WTC11 (cell line): ENCODE measurements around the gene IMPDH2. TPM values are rescaled to one million over a fixed set of nuclear protein-coding genes. Genes with fewer than 3 reads are reported as not detected.

Source experiments
- ATAC-seq: fragments of 200-7000 bp; cut with Tn5 transposase; 2 replicates; pipeline ENCODE4 v1.10.0; 2021; ENCODE audit warnings: mild to moderate bottlenecking, moderate library complexity
- CTCF ChIA-PET: fragments of 300-600 bp; sonication (Branson Sonifier 250); formaldehyde crosslinking; loops from one replicate; lab custom pipeline; 2021; ENCODE audit warnings: antibody characterized with exemption; lab: Charles Lee
- POLR2A ChIA-PET: fragments of 350-600 bp; sonication (Branson Sonifier 250); formaldehyde crosslinking; loops from one replicate; lab custom pipeline; 2021; ENCODE audit warnings: antibody characterized with exemption; lab: Charles Lee
- DNase-seq: peaks from one replicate; pipeline ENCODE4 v3.0.0; 2021; ENCODE audit warnings: low spot score
- H3K27ac Mint-ChIP-seq: 2 replicates; pipeline ENCODE4 v1.8.0; 2021; ENCODE audit warnings: mixed read lengths
- H3K27me3 Mint-ChIP-seq: 2 replicates; pipeline ENCODE4 v1.8.0; 2021; ENCODE audit warnings: low read depth, mild to moderate bottlenecking, moderate library complexity, mixed read lengths
- H3K36me3 Mint-ChIP-seq: 2 replicates; pipeline ENCODE4 v1.8.0; 2021; ENCODE audit warnings: mixed read lengths
- H3K4me1 Mint-ChIP-seq: 2 replicates; pipeline ENCODE4 v1.8.0; 2022; ENCODE audit warnings: mixed read lengths
- H3K4me3 Mint-ChIP-seq: 2 replicates; pipeline ENCODE4 v1.8.0; 2021; ENCODE audit warnings: mild to moderate bottlenecking, moderate library complexity, mixed read lengths
- H3K9me3 Mint-ChIP-seq: 2 replicates; pipeline ENCODE4 v1.8.0; 2021; ENCODE audit warnings: mixed read lengths
- NFATC4 ChIP-seq: fragments of 250-450 bp; sonication (Bioruptor Pico); IDR thresholded peaks from 2 replicates; pipeline ENCODE4 v1.9.0; 2021; ENCODE audit warnings: mild to moderate bottlenecking
- total RNA-seq: library from RNA; stranded (reverse); gene quantifications from 3 replicates; pipeline ENCODE4 v1.2.3, GENCODE V29; 2021
- TF ChIP-seq, protein P1 (sequence below): sonication (generic); formaldehyde crosslinking; IDR thresholded peaks from 2 replicates; pipeline ENCODE4 v1.8.1; 2023; ENCODE audit warnings: mild to moderate bottlenecking, missing genetic modification reagents, borderline replicate concordance
- TF ChIP-seq, protein P2 (sequence below): sonication (generic); formaldehyde crosslinking; IDR thresholded peaks from 2 replicates; pipeline ENCODE4 v1.8.1; 2022; ENCODE audit warnings: low read depth, missing genetic modification reagents, borderline replicate concordance
- TF ChIP-seq, protein P3 (sequence below): fragments of 250-450 bp; sonication (Bioruptor Pico); IDR thresholded peaks from 2 replicates; pipeline ENCODE4 v1.9.0; 2021; ENCODE audit warnings: mild to moderate bottlenecking, borderline replicate concordance
- TF ChIP-seq, protein P4 (sequence below): sonication (generic); formaldehyde crosslinking; IDR thresholded peaks from 2 replicates; pipeline ENCODE4 v1.8.1; 2023; ENCODE audit warnings: mild to moderate bottlenecking, missing genetic modification reagents, moderate library complexity
- TF ChIP-seq, protein P5 (sequence below): sonication (generic); formaldehyde crosslinking; IDR thresholded peaks from 2 replicates; pipeline ENCODE4 v1.8.1; 2023; ENCODE audit warnings: mild to moderate bottlenecking, missing genetic modification reagents

Gene IMPDH2
- total RNA-seq, 1 experiment from 2014 or later, result 452 TPM

DNA sequence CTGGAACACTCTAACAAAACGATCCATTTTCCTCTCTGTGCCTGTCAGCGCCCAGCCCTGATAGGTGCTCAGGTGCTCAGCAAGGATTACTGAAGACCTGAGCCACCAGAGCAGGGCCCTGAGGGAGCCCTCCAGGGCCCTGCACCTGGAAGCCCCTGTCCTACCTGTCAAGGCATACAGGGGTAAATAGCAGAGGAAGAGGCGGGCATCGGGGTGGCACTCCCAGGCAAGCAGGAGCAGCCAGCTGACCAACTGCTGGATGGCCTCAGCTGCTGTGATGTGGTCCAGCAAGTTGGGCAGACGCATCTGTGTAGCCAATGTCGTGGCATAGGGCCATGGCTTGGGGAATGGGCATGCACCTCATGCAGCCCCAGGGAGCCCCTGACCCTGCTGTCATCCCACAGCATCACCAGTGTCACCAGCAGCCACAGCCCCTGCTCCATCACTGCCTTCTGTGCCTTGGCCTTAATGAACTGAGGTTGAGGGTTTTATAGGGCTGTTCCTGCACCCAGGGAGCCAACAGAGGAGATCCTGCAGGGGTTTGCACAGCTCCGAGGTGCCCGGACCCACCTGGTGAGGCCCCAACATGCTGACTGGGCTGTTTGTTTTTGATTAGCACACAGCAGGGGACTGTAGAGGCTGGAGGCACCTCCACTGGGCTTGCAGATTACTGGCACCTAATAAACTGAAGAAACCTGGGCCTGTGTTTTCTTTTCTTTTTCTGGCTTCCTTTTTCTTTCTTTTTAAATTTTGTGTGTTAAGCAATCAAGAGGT lies 29.9 kb downstream of the IMPDH2 start (continued):
- TF ChIP-seq, protein P1, sequence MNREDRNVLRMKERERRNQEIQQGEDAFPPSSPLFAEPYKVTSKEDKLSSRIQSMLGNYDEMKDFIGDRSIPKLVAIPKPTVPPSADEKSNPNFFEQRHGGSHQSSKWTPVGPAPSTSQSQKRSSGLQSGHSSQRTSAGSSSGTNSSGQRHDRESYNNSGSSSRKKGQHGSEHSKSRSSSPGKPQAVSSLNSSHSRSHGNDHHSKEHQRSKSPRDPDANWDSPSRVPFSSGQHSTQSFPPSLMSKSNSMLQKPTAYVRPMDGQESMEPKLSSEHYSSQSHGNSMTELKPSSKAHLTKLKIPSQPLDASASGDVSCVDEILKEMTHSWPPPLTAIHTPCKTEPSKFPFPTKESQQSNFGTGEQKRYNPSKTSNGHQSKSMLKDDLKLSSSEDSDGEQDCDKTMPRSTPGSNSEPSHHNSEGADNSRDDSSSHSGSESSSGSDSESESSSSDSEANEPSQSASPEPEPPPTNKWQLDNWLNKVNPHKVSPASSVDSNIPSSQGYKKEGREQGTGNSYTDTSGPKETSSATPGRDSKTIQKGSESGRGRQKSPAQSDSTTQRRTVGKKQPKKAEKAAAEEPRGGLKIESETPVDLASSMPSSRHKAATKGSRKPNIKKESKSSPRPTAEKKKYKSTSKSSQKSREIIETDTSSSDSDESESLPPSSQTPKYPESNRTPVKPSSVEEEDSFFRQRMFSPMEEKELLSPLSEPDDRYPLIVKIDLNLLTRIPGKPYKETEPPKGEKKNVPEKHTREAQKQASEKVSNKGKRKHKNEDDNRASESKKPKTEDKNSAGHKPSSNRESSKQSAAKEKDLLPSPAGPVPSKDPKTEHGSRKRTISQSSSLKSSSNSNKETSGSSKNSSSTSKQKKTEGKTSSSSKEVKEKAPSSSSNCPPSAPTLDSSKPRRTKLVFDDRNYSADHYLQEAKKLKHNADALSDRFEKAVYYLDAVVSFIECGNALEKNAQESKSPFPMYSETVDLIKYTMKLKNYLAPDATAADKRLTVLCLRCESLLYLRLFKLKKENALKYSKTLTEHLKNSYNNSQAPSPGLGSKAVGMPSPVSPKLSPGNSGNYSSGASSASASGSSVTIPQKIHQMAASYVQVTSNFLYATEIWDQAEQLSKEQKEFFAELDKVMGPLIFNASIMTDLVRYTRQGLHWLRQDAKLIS (CRISPR knock-in tag), result no peak

DNA sequence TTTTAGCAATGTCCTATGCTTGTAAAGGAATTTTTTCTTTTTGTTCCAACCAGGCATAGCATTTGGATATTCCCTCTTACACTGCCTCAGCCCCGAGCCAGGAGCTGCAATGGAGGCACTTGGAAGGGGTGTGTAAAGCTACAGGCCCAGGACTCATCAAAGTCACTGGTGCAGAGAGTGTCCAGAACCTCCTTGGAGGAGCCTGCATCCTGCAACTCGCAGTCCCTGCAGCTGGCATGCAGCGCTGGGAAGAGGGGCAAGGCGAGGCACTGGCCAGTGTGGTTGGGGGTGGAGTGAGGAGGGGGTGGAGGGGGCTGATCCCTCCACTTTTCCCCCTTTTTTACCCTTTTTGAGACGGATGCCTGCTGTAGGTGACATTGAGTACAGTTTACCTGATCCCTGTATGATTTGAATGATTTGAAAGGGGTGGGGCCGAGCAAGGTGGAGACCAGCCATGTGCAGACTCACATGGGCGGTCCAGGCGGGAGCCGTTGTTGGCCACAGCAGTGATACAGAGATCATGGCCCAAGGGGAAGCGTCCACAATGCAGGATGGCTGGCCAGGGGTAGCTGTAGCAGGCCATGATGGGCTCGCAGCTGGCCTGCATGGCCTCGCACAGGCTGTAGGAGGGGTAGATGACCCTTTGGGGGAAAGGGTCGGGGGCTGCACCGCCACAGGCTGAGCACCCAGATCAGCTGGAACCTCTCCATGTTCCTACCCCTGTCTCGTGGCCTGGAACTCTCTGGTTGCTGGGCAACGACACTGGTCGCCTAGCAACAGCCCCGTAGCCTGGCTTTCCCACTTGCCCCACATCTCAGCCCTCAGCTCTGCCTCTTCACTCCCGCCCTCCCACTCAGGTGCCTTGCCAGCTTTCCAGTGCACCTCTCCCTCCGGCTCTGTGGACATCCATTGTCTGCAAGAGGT lies 31.2 kb downstream of the IMPDH2 start:
- H3K9me3 Mint-ChIP-seq, result no peaks in the 10 kb centered on the region
- TF ChIP-seq, protein P2, sequence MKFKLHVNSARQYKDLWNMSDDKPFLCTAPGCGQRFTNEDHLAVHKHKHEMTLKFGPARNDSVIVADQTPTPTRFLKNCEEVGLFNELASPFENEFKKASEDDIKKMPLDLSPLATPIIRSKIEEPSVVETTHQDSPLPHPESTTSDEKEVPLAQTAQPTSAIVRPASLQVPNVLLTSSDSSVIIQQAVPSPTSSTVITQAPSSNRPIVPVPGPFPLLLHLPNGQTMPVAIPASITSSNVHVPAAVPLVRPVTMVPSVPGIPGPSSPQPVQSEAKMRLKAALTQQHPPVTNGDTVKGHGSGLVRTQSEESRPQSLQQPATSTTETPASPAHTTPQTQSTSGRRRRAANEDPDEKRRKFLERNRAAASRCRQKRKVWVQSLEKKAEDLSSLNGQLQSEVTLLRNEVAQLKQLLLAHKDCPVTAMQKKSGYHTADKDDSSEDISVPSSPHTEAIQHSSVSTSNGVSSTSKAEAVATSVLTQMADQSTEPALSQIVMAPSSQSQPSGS (CRISPR knock-in tag), result no peak
- TF ChIP-seq, protein P3, sequence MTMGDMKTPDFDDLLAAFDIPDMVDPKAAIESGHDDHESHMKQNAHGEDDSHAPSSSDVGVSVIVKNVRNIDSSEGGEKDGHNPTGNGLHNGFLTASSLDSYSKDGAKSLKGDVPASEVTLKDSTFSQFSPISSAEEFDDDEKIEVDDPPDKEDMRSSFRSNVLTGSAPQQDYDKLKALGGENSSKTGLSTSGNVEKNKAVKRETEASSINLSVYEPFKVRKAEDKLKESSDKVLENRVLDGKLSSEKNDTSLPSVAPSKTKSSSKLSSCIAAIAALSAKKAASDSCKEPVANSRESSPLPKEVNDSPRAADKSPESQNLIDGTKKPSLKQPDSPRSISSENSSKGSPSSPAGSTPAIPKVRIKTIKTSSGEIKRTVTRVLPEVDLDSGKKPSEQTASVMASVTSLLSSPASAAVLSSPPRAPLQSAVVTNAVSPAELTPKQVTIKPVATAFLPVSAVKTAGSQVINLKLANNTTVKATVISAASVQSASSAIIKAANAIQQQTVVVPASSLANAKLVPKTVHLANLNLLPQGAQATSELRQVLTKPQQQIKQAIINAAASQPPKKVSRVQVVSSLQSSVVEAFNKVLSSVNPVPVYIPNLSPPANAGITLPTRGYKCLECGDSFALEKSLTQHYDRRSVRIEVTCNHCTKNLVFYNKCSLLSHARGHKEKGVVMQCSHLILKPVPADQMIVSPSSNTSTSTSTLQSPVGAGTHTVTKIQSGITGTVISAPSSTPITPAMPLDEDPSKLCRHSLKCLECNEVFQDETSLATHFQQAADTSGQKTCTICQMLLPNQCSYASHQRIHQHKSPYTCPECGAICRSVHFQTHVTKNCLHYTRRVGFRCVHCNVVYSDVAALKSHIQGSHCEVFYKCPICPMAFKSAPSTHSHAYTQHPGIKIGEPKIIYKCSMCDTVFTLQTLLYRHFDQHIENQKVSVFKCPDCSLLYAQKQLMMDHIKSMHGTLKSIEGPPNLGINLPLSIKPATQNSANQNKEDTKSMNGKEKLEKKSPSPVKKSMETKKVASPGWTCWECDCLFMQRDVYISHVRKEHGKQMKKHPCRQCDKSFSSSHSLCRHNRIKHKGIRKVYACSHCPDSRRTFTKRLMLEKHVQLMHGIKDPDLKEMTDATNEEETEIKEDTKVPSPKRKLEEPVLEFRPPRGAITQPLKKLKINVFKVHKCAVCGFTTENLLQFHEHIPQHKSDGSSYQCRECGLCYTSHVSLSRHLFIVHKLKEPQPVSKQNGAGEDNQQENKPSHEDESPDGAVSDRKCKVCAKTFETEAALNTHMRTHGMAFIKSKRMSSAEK (CRISPR knock-in tag), result no peak
- TF ChIP-seq NFATC4 (CRISPR knock-in tag), result no peak
- TF ChIP-seq, protein P4, sequence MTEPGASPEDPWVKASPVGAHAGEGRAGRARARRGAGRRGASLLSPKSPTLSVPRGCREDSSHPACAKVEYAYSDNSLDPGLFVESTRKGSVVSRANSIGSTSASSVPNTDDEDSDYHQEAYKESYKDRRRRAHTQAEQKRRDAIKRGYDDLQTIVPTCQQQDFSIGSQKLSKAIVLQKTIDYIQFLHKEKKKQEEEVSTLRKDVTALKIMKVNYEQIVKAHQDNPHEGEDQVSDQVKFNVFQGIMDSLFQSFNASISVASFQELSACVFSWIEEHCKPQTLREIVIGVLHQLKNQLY, result no peak
- TF ChIP-seq, protein P5, sequence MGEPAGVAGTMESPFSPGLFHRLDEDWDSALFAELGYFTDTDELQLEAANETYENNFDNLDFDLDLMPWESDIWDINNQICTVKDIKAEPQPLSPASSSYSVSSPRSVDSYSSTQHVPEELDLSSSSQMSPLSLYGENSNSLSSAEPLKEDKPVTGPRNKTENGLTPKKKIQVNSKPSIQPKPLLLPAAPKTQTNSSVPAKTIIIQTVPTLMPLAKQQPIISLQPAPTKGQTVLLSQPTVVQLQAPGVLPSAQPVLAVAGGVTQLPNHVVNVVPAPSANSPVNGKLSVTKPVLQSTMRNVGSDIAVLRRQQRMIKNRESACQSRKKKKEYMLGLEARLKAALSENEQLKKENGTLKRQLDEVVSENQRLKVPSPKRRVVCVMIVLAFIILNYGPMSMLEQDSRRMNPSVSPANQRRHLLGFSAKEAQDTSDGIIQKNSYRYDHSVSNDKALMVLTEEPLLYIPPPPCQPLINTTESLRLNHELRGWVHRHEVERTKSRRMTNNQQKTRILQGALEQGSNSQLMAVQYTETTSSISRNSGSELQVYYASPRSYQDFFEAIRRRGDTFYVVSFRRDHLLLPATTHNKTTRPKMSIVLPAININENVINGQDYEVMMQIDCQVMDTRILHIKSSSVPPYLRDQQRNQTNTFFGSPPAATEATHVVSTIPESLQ (CRISPR knock-in tag), result no peak
- peaks cover 12% of the 10 kb centered on the region for H3K4me1 Mint-ChIP-seq
- H3K36me3 Mint-ChIP-seq, result peaks cover 4% of the 10 kb centered on the region; the same call in 1 of the 2 replicates
- H3K4me3 Mint-ChIP-seq, result no peak overlapping the region
- DNase-seq (peak; percentile 65), ATAC-seq (peak; percentile 11)
- ChIA-PET POLR2A (interaction anchor here (0.5 to 2.0 kb wide), 4 partner anchors 9 to 24 kb away, joined by 3 to 11 read pairs (median 4); partner anchors contain the start of gene WDR6), CTCF (interaction anchor here (0.6 to 4.3 kb wide), 7 partner anchors 9 to 28 kb away, joined by 3 to 23 read pairs (median 6); partner anchors contain the start of gene WDR6)
- no peak overlapping the region for H3K27ac Mint-ChIP-seq
- H3K27me3 Mint-ChIP-seq, result no peaks in the 10 kb centered on the region
